ENCODE measurements around the gene STXBP5L. TPM values are rescaled to one million over a fixed set of nuclear protein-coding genes. Genes with fewer than 3 reads are reported as not detected.

STXBP5L gene
- 0.03 and 0.06 TPM in 2 replicates for polyA plus RNA-seq (2012; rRNA removed)
- 0.06 and 0.10 TPM in 2 replicates for polyA plus RNA-seq (2012; cell fraction: cytosol; rRNA removed)
- 0.04 TPM in 2 replicates for polyA plus RNA-seq (2012; cell fraction: nucleus; rRNA removed)

DNA sequence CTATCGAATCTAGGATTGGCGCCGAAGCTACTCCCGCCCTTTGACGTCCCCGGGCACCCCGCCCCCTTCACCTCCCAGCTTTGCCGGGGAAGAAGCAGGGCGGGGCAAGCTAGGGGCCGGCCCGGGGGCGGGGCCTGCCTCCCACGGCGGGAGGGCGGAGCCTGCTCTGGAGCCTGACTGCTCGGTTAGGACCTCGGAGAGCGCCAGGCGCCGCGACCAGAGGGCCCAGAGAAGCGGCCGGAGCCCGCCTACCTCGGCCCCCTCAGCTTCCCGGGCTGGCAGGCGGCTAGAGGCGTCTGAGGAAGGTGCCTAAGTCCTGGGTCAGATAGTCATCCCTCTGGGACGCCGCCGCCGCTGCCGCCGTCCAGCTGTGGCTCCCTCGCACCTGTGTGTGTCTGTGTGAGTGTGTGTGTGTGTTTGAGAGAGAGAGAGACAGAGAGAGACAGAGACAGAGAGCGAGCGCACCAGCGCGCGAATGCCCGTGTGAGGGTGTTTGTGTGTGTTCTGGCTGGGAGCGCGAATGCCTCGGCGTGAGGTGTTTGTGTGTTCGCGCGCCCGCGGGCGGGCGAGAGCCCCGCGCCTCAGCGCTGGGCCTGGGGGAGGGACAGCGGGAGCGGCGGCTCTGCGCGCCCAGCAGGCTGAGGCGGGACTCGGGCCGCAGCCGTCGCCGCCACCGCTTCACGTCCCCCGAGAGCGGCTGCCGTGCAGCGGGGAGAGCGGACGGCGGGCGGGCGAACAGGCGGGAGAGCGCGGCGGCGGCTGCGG lies at the start of gene STXBP5L:
Gene STXBP5L, plus strand, starts transcription at position 176 of the 765 bp plus-strand sequence. CDS start 1,374 bp downstream, outside the sequence.
- Histone ChIP-seq H3K9me2 (no peaks in the 10 kb centered on the region; the same call in 1 of the 2 replicates), H3K4me2 (peak within 1 kb of the TSS; percentile 91), H3F3A (replicated peaks; ENCODE audit: insufficient read depth) (no peaks in the 10 kb centered on the region), H3K27me3 (ENCODE audit: insufficient read depth) (peaks cover 16% of the 10 kb centered on the region), H4K20me1 (ENCODE audit: insufficient read depth) (no peaks in the 10 kb centered on the region), H3K4me3 (ENCODE audit: low read depth in 2 of 2, low read length in 1 of 2) (peak within 1 kb of the TSS; percentile 51 to 59), H3K27ac (ENCODE audit: low read depth in 2 of 2, low read length in 1 of 2) (peak within 1 kb of the TSS in 1 of 2 experiments; percentile 40; a peak in 2 of 4 replicates), H2AFZ (ENCODE audit: low read depth) (peak within 1 kb of the TSS; percentile 79; the same call in 1 of the 2 replicates), H3K36me3 (replicated peaks in 1 of 2; ENCODE audit: control insufficient read depth in 1 of 2, insufficient read depth in 2 of 2, low read length in 1 of 2) (no peaks in the 10 kb centered on the region), H3K4me1 (ENCODE audit: control insufficient read depth in 1 of 2, insufficient read depth in 2 of 2, low read depth in 1 of 2, low read length in 1 of 2) (peaks cover 0 to 4% of the 10 kb centered on the region in 2 experiments; a peak in 2 of 4 replicates), H3K9me3 (no peaks in the 10 kb centered on the region), H3K9ac (no peak within 1 kb of the TSS), H3K79me2 (ENCODE audit: insufficient read depth) (no peaks in the 10 kb centered on the region)
- TF ChIP-seq TCF12 (IDR thresholded peaks at IDR 0.05) (no peak), YY1 (IDR thresholded peaks at IDR 0.05; ENCODE audit: low read depth) (no peak), NFIC (IDR thresholded peaks at IDR 0.05; ENCODE audit: borderline replicate concordance) (no peak), RCOR1 (IDR thresholded peaks at IDR 0.05; ENCODE audit: low read length) (no peak), RXRA (IDR thresholded peaks at IDR 0.05; ENCODE audit: borderline replicate concordance, low read depth) (no peak), REST (IDR thresholded peaks at IDR 0.05; ENCODE audit: low read depth, low read length) (peak; percentile 98), NRF1 (IDR thresholded peaks at IDR 0.05; ENCODE audit: low read depth, low read length) (no peak), SIN3A (IDR thresholded peaks at IDR 0.05; ENCODE audit: borderline replicate concordance, low read depth, low read length) (no peak), ELF1 (IDR thresholded peaks at IDR 0.05) (no peak), RAD21 (IDR thresholded peaks at IDR 0.05; ENCODE audit: low read length) (no peak), MAX (IDR thresholded peaks at IDR 0.05; ENCODE audit: low read depth) (no peak), RFX5 (IDR thresholded peaks at IDR 0.05; ENCODE audit: low read length) (peak; percentile 87), MXI1 (IDR thresholded peaks at IDR 0.05; ENCODE audit: low read depth, low read length) (peak; percentile 39; the same call in 1 of the 2 replicates), GATA2 (CRISPR knock-in tag; IDR thresholded peaks at IDR 0.05) (no peak), TAF1 (IDR thresholded peaks at IDR 0.05; ENCODE audit: borderline replicate concordance, low read depth, low read length) (no peak)
- TF ChIP-seq, protein P1, sequence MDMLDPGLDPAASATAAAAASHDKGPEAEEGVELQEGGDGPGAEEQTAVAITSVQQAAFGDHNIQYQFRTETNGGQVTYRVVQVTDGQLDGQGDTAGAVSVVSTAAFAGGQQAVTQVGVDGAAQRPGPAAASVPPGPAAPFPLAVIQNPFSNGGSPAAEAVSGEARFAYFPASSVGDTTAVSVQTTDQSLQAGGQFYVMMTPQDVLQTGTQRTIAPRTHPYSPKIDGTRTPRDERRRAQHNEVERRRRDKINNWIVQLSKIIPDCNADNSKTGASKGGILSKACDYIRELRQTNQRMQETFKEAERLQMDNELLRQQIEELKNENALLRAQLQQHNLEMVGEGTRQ (IDR thresholded peaks at IDR 0.05; ENCODE audit: borderline replicate concordance, low read depth, low read length) = no peak
- POLR2A ChIA-PET = interaction anchor here (0.8 to 1.8 kb wide), 2 partner anchors 299 to 559 kb away, joined by 3 to 5 read pairs; partner anchors contain the start of gene LRRC58
- CTCF ChIA-PET = interaction anchor here (1.5 kb wide), 1 partner anchor 349 kb away, joined by 5 read pairs; no protein-coding TSS in a partner anchor
- WGBS (ENCODE audit: low lambda C conversion rate) = 1% methylated on average over 42 of the region's 83 CpGs
- peak; percentile 92 for DNase-seq
